Lower leg skin (tissue), 3 donors: ENCODE data around the gene CDCP1.

Experiments
- CTCF ChIP-seq, 3 donors: fragments of 450-650 bp; IDR thresholded peaks; one replicate each; pipeline ENCODE4 v1.5.1; 2016; ENCODE audit warnings: antibody characterized with exemption in 3 of 3, mild to moderate bottlenecking in 3 of 3, moderate library complexity in 2 of 3
- POLR2A ChIP-seq, 2 donors: fragments of 450-650 bp; IDR thresholded peaks; one replicate each; pipeline ENCODE4 v1.6.1; 2016 to 2017; ENCODE audit warnings: antibody characterized with exemption in 2 of 2, mild to moderate bottlenecking in 1 of 2, moderate library complexity in 1 of 2

- TF ChIP-seq POLR2A (IDR thresholded peaks at IDR 0.05) = no peak
- no peak for TF ChIP-seq CTCF (IDR thresholded peaks at IDR 0.05)
These were observed 23.1 kb upstream of the CDCP1 start for GRCh38 chr3:45169125-45169904.
